ENCODE measurements around the gene GMCL2. TPM values are rescaled to one million over a fixed set of nuclear protein-coding genes. Genes with fewer than 3 reads are reported as not detected.
"Not testable (repeated sequence)": the region's sequence is repeated elsewhere in the genome, so short reads cannot be mapped to it uniquely, and the experiment has no call there.

GMCL2 gene
- total RNA-seq, 4 donors from 2014 or later: not detected

DNA sequence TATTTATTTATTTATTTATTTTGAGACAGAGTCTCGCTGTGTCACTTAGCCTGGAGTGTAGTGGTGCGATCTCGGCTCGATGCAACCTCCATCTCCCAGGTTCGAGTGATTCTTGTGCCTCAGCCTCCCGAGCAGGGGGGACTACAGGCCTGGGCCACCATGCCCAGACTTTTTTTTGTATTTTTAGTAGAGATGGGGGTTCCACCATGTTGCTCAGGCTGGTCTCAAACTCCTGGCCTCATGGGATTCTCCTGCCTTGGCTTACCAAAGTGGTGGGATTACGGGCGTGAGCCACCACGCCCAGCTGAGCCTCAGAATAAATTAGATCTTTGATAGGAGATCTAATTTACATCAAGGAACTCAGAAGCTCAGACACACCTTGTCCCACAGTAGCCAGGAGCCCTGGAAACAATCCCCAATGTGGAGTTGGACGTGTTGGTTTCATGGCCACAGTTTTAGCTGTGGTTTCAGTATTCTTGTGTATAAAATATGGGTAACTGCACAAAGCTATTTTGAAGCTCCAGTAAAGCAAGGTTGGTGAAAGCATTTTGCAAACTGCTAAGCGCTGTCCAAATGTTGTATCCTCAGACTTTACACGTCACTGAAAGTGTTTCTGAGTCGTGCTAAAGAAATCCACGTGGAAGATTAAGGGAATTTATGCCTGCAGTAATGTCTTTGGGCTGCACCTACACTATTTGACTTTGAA lies 14.2 kb upstream of the GMCL2 start:
- Histone ChIP-seq H3K27me3 (no peaks in the 10 kb centered on the region), H3K9me3 (no peaks in the 10 kb centered on the region), H3K4me1 (peaks cover 0 to 17% (median 8%) of the 10 kb centered on the region in 3 donors), H3K27ac (no peak overlapping the region), H3K4me3 (no peak overlapping the region), H3K36me3 (no peaks in the 10 kb centered on the region)
- ATAC-seq: no peak
- 75 to 82% methylated on average over 5 to 9 of the region's 14 CpGs for WGBS, 2 donors (ENCODE audit: low coverage in 1 of 2)
- TF ChIP-seq, protein P1, sequence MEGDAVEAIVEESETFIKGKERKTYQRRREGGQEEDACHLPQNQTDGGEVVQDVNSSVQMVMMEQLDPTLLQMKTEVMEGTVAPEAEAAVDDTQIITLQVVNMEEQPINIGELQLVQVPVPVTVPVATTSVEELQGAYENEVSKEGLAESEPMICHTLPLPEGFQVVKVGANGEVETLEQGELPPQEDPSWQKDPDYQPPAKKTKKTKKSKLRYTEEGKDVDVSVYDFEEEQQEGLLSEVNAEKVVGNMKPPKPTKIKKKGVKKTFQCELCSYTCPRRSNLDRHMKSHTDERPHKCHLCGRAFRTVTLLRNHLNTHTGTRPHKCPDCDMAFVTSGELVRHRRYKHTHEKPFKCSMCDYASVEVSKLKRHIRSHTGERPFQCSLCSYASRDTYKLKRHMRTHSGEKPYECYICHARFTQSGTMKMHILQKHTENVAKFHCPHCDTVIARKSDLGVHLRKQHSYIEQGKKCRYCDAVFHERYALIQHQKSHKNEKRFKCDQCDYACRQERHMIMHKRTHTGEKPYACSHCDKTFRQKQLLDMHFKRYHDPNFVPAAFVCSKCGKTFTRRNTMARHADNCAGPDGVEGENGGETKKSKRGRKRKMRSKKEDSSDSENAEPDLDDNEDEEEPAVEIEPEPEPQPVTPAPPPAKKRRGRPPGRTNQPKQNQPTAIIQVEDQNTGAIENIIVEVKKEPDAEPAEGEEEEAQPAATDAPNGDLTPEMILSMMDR (IDR thresholded peaks at IDR 0.05): no peak
- TF ChIP-seq EP300 (IDR thresholded peaks at IDR 0.05): no peak
- no peak for TF ChIP-seq POLR2AphosphoS5 (IDR thresholded peaks at IDR 0.05)
- no peak for TF ChIP-seq POLR2A (IDR thresholded peaks at IDR 0.05)

DNA sequence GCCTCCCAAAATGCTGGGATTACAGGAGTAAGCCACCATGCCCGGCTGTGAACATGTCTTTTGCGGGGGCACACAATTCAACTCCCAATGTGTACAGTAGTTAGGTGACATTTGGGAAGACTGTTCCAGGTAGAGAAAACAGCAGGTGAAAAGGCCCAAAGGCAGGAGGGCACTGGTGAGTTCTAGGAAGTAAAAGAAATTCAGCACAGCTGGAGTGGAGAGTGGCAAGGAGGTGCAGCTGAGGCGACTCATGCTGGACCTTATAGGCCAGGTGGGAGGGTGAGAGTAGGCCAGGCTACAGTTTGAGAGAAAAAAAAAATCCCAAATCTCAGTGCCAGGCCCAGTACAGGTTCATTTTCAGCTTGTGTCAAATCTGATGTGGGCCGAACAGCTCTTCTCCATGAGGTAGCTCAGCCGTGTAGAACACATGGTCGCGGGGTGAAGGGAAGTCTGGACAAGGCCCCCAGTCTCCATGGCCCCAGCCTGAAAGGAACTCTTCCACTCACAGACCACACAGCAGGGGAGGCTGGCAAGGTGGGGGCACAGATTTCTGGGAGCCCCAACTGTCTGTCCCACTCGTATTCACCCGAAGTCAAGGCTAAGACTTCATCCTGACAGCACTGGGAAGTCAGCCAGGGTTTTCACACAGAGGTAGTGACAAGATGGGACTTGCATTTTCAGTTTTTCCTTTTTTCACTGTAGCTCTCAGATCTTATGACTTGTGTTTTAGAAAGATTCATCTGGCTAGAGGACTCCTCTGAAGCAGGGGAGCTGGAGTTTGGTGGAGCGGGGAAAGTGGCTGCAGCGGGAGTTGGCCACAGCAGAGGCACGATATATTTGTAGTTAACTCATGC lies 12.6 kb upstream of the GMCL2 start:
- Histone ChIP-seq H3K27me3 (no peaks in the 10 kb centered on the region), H3K36me3 (no peaks in the 10 kb centered on the region), H3K4me3 (no peak overlapping the region), H3K9me3 (no peaks in the 10 kb centered on the region), H3K27ac (no peak overlapping the region), H3K4me1 (peaks cover 0 to 6% (median 0%) of the 10 kb centered on the region in 3 donors)
- TF ChIP-seq EP300 (IDR thresholded peaks at IDR 0.05) (no peak), POLR2A (IDR thresholded peaks at IDR 0.05) (no peak), POLR2AphosphoS5 (IDR thresholded peaks at IDR 0.05) (no peak)
- TF ChIP-seq, protein P1 (IDR thresholded peaks at IDR 0.05): no peak
- 72 to 73% methylated on average over 5 to 12 of the region's 12 CpGs for WGBS, 2 donors (ENCODE audit: low coverage in 1 of 2)
- ATAC-seq: no peak

DNA sequence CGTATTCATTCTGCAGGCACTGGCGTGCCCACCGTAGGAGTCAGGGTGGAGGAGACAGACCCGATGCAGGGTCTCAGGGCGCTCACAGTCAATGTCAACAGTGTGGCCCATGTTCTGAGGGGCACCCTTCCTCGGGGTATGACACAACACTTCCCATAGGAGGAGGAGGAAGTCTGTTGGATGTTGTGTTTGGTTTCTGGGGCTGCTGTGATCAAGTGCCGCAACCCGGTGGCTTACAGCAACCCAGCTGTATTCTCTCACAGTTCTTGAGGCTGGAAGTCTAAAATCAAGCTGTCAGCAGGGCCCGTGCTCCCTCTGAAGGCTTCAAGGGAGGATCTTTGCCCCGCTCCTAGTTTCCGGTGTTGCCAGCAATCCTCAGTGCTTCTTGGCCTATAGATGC lies 11.5 kb upstream of the GMCL2 start:
- H3K27me3 ChIP-seq: peaks cover 7% of the 10 kb centered on the region
- WGBS, 2 donors (ENCODE audit: low coverage in 1 of 2): 72 to 88% methylated on average over 3 to 8 of the region's 11 CpGs
- no peak overlapping the region for H3K27ac ChIP-seq
- no peaks in the 10 kb centered on the region for H3K36me3 ChIP-seq
- peaks cover 0 to 3% (median 0%) of the 10 kb centered on the region in 3 donors for H3K4me1 ChIP-seq
- H3K9me3 ChIP-seq: no peaks in the 10 kb centered on the region
- H3K4me3 ChIP-seq: no peak overlapping the region
- TF ChIP-seq, protein P1 (IDR thresholded peaks at IDR 0.05): no peak
- TF ChIP-seq EP300 (IDR thresholded peaks at IDR 0.05) (no peak), POLR2AphosphoS5 (IDR thresholded peaks at IDR 0.05) (no peak), POLR2A (IDR thresholded peaks at IDR 0.05) (no peak)
- ATAC-seq: no peak

DNA sequence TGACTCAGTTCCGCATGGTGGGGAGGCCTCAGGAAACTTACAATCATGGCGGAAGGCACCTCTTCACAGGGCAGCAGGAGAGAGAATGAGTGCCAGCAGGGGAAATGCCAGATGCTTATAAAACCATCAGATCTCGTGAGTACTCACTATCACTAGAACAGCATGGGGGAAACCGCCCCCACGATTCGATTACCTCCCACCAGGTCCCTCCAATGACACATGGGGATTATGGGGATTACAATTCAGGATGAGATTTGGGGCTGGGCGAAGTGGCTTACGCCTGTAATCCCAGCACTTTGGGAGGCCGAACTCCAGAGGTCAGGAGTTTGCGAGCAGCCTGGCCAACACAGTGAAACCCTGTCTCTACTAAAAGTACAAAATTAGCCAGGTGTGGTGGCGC lies 11.0 kb upstream of the GMCL2 start:
- H3K27me3 ChIP-seq: peaks cover 12% of the 10 kb centered on the region
- H3K9me3 ChIP-seq, ATAC-seq, H3K4me1 ChIP-seq, H3K27ac ChIP-seq, H3K36me3 ChIP-seq, H3K4me3 ChIP-seq: not testable (repeated sequence)
- 70 to 82% methylated on average over 4 to 9 of the region's 11 CpGs for WGBS, 2 donors (ENCODE audit: low coverage in 1 of 2)

DNA sequence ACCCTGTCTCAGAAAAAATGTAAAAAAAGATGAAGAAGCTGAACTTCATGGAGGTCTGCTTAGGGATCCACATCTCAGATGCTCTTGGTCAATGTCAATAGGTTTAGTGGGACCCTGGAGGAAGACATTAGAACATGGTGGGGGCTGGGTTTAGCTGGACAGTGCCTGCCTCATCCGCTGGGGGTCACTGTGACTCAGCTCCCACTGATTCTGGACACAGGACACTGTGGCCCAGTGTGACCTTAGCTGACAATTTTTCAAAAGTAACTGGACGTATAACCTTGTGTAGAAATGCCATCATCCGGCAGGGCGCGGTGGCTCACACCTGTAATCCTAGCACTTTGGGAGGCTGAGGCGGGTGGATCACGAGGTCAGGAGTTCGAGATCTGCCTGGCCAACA lies 9.8 kb upstream of the GMCL2 start:
- H3K36me3 ChIP-seq: no peaks in the 10 kb centered on the region
- no peak overlapping the region for H3K27ac ChIP-seq
- 86% methylated on average over 5 of the region's 8 CpGs; no CpG with 5 or more reads in 1 of the 2 donors for WGBS, 2 donors (ENCODE audit: low coverage in 1 of 2)
- no peaks in the 10 kb centered on the region for H3K4me1 ChIP-seq
- TF ChIP-seq POLR2A (IDR thresholded peaks at IDR 0.05) (no peak), POLR2AphosphoS5 (IDR thresholded peaks at IDR 0.05) (no peak)
- TF ChIP-seq, protein P1 (IDR thresholded peaks at IDR 0.05): peak in 1 of 4 experiments; percentile 26
- H3K4me3 ChIP-seq: no peak overlapping the region
- H3K9me3 ChIP-seq: no peaks in the 10 kb centered on the region
- H3K27me3 ChIP-seq: peaks cover 19% of the 10 kb centered on the region
- ATAC-seq: no peak

Measured in gastroesophageal sphincter (tissue), 4 donors.